K562 (cell line): ENCODE measurements around the gene ACSS1. TPM values are rescaled to one million over a fixed set of nuclear protein-coding genes. Genes with fewer than 3 reads are reported as not detected.

Experiments used
- ATAC-seq: fragments of 200-7000 bp; cut with Tn5 transposase; 3 replicates; pipeline ENCODE4 v1.9.1; 2020; ENCODE audit warnings: moderate library complexity
- BruUV-seq: library from RNA; stranded (reverse); fragments of 400-500 nt; replicated peaks from 2 replicates; lab custom pipeline; 2021; lab: Mats Ljungman, UMichigan
- CTCF ChIA-PET: fragments of 300-600 bp; formaldehyde crosslinking; extraction: SDS; loops from one replicate; lab custom pipeline; 2021; ENCODE audit warnings: low intra/inter-chr PET ratio; lab: Yijun Ruan, JAX
- POLR2A ChIA-PET: fragments of 300-600, 350-650 bp; sonication (Branson Sonifier 250); formaldehyde crosslinking; extraction: SDS; loops from one replicate; lab custom pipeline; 2021; ENCODE audit warnings: antibody characterized with exemption, inconsistent platforms; lab: Yijun Ruan, JAX
- DNase-seq, 4 experiments: peaks; one replicate each; pipeline versions ENCODE4 v3.0.0 to v3.0.0-alpha.2; 2011 to 2018; ENCODE audit warnings: low spot score in 3 of 4, mixed read lengths in 3 of 4; ENCODE audit errors: extremely low read depth in 1 of 4
- FAIRE-seq: peaks from 2 replicates; lab custom pipeline; 2011; peaks lifted over from hg19 to GRCh38; lab: Jason Lieb, UNC
- H2AFZ ChIP-seq: 2 replicates; pipeline ENCODE4 v1.6.0; 2011; ENCODE audit warnings: low read depth, low read length, control low read depth, inconsistent platforms
- H3K27ac ChIP-seq: fragments of 200-600 bp; 3 replicates; pipeline ENCODE4 v1.8.0; 2011; ENCODE audit warnings: low read depth, mild to moderate bottlenecking, control low read depth, inconsistent platforms, low read length, moderate library complexity, mixed read lengths; ENCODE audit errors: extremely low read depth
- H3K27me3 ChIP-seq, 2 experiments: fragments of 300-600 bp in 1 of 2; 2 replicates in 1 of 2; 3 replicates in 1 of 2; pipeline versions ENCODE4 v1.6.0 to v1.8.0; 2011; ENCODE audit warnings: inconsistent platforms in 2 of 2, low read length in 2 of 2, mild to moderate bottlenecking in 1 of 2, mixed read lengths in 1 of 2, moderate library complexity in 1 of 2; ENCODE audit not compliant: control insufficient read depth in 2 of 2, insufficient read depth in 2 of 2
- H3K36me3 ChIP-seq: fragments of 300-600 bp; 3 replicates; pipeline ENCODE4 v1.8.0; 2011; ENCODE audit warnings: mild to moderate bottlenecking, low read length, inconsistent platforms; ENCODE audit not compliant: control insufficient read depth, insufficient read depth
- H3K4me1 ChIP-seq, 2 experiments: fragments of 200-600 bp in 1 of 2; replicated peaks in 1 of 2; 2 replicates in 1 of 2; 3 replicates in 1 of 2; pipeline versions ENCODE4 v1.5.1 to v1.8.0; 2011; ENCODE audit warnings: inconsistent platforms in 2 of 2, low read length in 2 of 2, mild to moderate bottlenecking in 1 of 2, mixed read lengths in 1 of 2, moderate library complexity in 1 of 2; ENCODE audit not compliant: control insufficient read depth in 2 of 2, insufficient read depth in 2 of 2
- H3K4me2 ChIP-seq: 2 replicates; pipeline ENCODE4 v1.6.1; 2011; ENCODE audit warnings: low read length, control low read depth, inconsistent platforms, mixed read lengths; ENCODE audit not compliant: insufficient read depth
- H3K4me3 ChIP-seq: fragments of 200-600 bp; sonication (generic), shearing (Covaris generic); 2 replicates; pipeline ENCODE4 v1.5.1; 2016; ENCODE audit warnings: control low read depth, inconsistent platforms
- H3K79me2 ChIP-seq: fragments of 200-600 bp; 3 replicates; pipeline ENCODE4 v1.8.0; 2011; ENCODE audit warnings: low read length, inconsistent platforms; ENCODE audit not compliant: control insufficient read depth, insufficient read depth
- H3K9ac ChIP-seq, 2 experiments: 2 replicates each; pipeline versions ENCODE4 v1.6.0 to v1.6.1; 2011; ENCODE audit warnings: low read depth in 2 of 2, low read length in 2 of 2, control low read depth in 1 of 2, inconsistent platforms in 1 of 2, mild to moderate bottlenecking in 1 of 2, mixed read lengths in 1 of 2; ENCODE audit not compliant: insufficient read depth in 1 of 2
- H3K9me1 ChIP-seq: one replicate; pipeline ENCODE4 v1.6.0; 2011; ENCODE audit warnings: inconsistent platforms, mild to moderate bottlenecking, low read length, moderate library complexity; ENCODE audit not compliant: control insufficient read depth, insufficient read depth
- H3K9me3 ChIP-seq: replicated peaks from 2 replicates; pipeline ENCODE4 v1.5.1; 2011; ENCODE audit warnings: low read depth, low read length, inconsistent platforms; ENCODE audit not compliant: control insufficient read depth, insufficient read depth
- H4K20me1 ChIP-seq: replicated peaks from 2 replicates; pipeline ENCODE4 v1.6.1; 2011; ENCODE audit warnings: low read length, inconsistent platforms, mixed read lengths; ENCODE audit not compliant: control insufficient read depth, insufficient read depth
- CBFB ChIP-seq: sonication (generic); formaldehyde crosslinking; IDR thresholded peaks from 2 replicates; pipeline ENCODE4 v1.4.0; 2020; ENCODE audit warnings: mild to moderate bottlenecking, missing genetic modification reagents
- GABPA ChIP-seq: fragments of 200-800 bp; sonication (Bioruptor generic); conservative IDR thresholded peaks from 2 replicates; pipeline ENCODE4 v1.6.1; 2016; ENCODE audit warnings: low read depth, missing genetic modification characterization, missing compliant biosample characterization
- KDM5B ChIP-seq: fragments of 200-600 bp; sonication (generic); IDR thresholded peaks from 2 replicates; pipeline ENCODE4 v1.6.1; 2012; ENCODE audit warnings: low read depth, mild to moderate bottlenecking, moderate library complexity, low read length, control low read depth, inconsistent platforms; ENCODE audit not compliant: insufficient replicate concordance
- NRF1 ChIP-seq, 2 experiments: fragments of 450-650 bp; IDR thresholded peaks in 1 of 2; conservative IDR thresholded peaks in 1 of 2; 2 replicates each; pipeline ENCODE4 v1.6.1; 2014; ENCODE audit warnings: mild to moderate bottlenecking in 2 of 2
- ZBTB8A ChIP-seq: fragments of 450-650 bp; IDR thresholded peaks from 2 replicates; pipeline ENCODE4 v1.6.1; 2018; ENCODE audit warnings: mild to moderate bottlenecking, moderate library complexity; ENCODE audit not compliant: partially characterized antibody
- WGBS: fragments of 100-300 bp; shearing (Covaris generic); methylation state at CpG from one replicate; pipeline ENCODE4 v1.1.6; 2016; ENCODE audit warnings: low coverage, mixed read lengths; ENCODE audit not compliant: insufficient coverage; ENCODE audit errors: missing lambda C conversion rate; 5-methylcytosine and 5-hydroxymethylcytosine counted together
- in situ Hi-C: fragments of 300-500 bp; cut with MboI; formaldehyde crosslinking; loops from 4 replicates; pipeline ENCODE4 v1.15.0; 2018; ENCODE audit warnings: inconsistent platforms, mixed read lengths
- intact Hi-C: fragments of 100-400 bp; cut with micrococcal nuclease; formaldehyde crosslinking; loops from 2 replicates; pipeline ENCODE4 v1.14.2; 2022
- polyA plus RNA-seq, 8 experiments: library from polyadenylated mRNA; depleted of rRNA in 4 of 8; stranded (reverse) in 5 of 8; unstranded in 3 of 8; fragments of >200 nt; fragmentation: Nextera tagmentation in 2 of 8; fragmentation: Illumina TruSeq in 1 of 8; extraction: Ambion mirVana in 2 of 8; extraction: Trizol in 1 of 8; gene quantifications; 2 replicates each; pipeline versions ENCODE4 v1.2.1 to v1.2.3, GENCODE V29; 2011 to 2014; ENCODE audit warnings: inconsistent platforms in 1 of 8, missing spikeins in 1 of 8
- total RNA-seq, 7 experiments: library from RNA; depleted of rRNA in 6 of 7; stranded (reverse); fragments of >200 nt in 6 of 7; fragmentation: Illumina TruSeq in 2 of 7; extraction: Trizol in 2 of 7; gene quantifications; 2 replicates each; pipeline versions ENCODE4 v1.2.1 to v1.2.3, GENCODE V29; 2011 to 2021; ENCODE audit warnings: low replicate concordance in 1 of 7
- TF ChIP-seq, protein P1 (sequence below): sonication (generic); formaldehyde crosslinking; IDR thresholded peaks from 2 replicates; pipeline ENCODE4 v1.8.1; 2023; ENCODE audit warnings: missing genetic modification reagents, mild to moderate bottlenecking, borderline replicate concordance

The ACSS1 gene
- total and polyA plus RNA-seq, 9 of the 15 experiments (the other 6 are each of a cell fraction or from before 2014, with no cell fraction given) = 0.07 to 2.1 (median 0.27) TPM; not detected in 3

- TF ChIP-seq GABPA (tag) = no peak
- no peak for TF ChIP-seq KDM5B
- no peak for TF ChIP-seq NRF1 (conservative IDR thresholded peaks at IDR 0.05 in 1 of 2, IDR thresholded peaks at IDR 0.05 in 1 of 2)
- TF ChIP-seq, protein P1, sequence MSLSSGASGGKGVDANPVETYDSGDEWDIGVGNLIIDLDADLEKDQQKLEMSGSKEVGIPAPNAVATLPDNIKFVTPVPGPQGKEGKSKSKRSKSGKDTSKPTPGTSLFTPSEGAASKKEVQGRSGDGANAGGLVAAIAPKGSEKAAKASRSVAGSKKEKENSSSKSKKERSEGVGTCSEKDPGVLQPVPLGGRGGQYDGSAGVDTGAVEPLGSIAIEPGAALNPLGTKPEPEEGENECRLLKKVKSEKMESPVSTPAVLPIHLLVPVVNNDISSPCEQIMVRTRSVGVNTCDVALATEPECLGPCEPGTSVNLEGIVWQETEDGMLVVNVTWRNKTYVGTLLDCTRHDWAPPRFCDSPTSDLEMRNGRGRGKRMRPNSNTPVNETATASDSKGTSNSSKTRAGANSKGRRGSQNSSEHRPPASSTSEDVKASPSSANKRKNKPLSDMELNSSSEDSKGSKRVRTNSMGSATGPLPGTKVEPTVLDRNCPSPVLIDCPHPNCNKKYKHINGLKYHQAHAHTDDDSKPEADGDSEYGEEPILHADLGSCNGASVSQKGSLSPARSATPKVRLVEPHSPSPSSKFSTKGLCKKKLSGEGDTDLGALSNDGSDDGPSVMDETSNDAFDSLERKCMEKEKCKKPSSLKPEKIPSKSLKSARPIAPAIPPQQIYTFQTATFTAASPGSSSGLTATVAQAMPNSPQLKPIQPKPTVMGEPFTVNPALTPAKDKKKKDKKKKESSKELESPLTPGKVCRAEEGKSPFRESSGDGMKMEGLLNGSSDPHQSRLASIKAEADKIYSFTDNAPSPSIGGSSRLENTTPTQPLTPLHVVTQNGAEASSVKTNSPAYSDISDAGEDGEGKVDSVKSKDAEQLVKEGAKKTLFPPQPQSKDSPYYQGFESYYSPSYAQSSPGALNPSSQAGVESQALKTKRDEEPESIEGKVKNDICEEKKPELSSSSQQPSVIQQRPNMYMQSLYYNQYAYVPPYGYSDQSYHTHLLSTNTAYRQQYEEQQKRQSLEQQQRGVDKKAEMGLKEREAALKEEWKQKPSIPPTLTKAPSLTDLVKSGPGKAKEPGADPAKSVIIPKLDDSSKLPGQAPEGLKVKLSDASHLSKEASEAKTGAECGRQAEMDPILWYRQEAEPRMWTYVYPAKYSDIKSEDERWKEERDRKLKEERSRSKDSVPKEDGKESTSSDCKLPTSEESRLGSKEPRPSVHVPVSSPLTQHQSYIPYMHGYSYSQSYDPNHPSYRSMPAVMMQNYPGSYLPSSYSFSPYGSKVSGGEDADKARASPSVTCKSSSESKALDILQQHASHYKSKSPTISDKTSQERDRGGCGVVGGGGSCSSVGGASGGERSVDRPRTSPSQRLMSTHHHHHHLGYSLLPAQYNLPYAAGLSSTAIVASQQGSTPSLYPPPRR (CRISPR knock-in tag) = no peak
Observed at GRCh38 chr20:25044660-25045342, 13.1 kb downstream of the ACSS1 start (continued).

GRCh38 chr20:25044261-25044560, 13.7 kb downstream of the ACSS1 start:
- DNase-seq = no peak
- ChIA-PET POLR2A (no interaction called here), CTCF (no interaction called here)
- intact Hi-C loops = no loop called here
- in situ Hi-C loops = no loop called here
- Histone ChIP-seq H3K27me3 (peaks cover 4 to 44% of the 10 kb centered on the region in 2 experiments; a peak in 3 of 5 replicates), H3K27ac (no peak overlapping the region), H3K9ac (no peak overlapping the region), H3K9me3 (no peaks in the 10 kb centered on the region), H4K20me1 (no peaks in the 10 kb centered on the region), H2AFZ (no peak overlapping the region), H3K79me2 (no peaks in the 10 kb centered on the region), H3K4me3 (no peak overlapping the region), H3K36me3 (no peaks in the 10 kb centered on the region), H3K4me1 (no peaks in the 10 kb centered on the region), H3K9me1 (no peaks in the 10 kb centered on the region), H3K4me2 (no peak overlapping the region)
- no peak for TF ChIP-seq ZBTB8A
- no peak for TF ChIP-seq CBFB (CRISPR knock-in tag)
- no TSS peak for BruUV-seq
- WGBS = 0% methylated on average over 2 of the region's 5 CpGs
- no peak for ATAC-seq
- FAIRE-seq = no peak
